CD14-positive monocyte (primary cell): Measurements from ENCODE around the gene PFDN1. TPM values are rescaled to one million over a fixed set of nuclear protein-coding genes. Genes with fewer than 3 reads are reported as not detected.

Experiments used
- DNase-seq, 3 donors: peaks; one replicate each; pipeline ENCODE4 v3.0.0-alpha.2; 2011 to 2022
- H2AFZ ChIP-seq: 2 replicates; pipeline ENCODE4 v1.6.0; 2012; ENCODE audit warnings: mild to moderate bottlenecking, low read depth, low read length, inconsistent platforms; ENCODE audit not compliant: insufficient read depth, poor library complexity, severe bottlenecking
- H3K27ac ChIP-seq, 2 donors: 1 replicate in 1 of 2; 2 replicates in 1 of 2; pipeline ENCODE4 v1.5.1; 2012 to 2013; ENCODE audit warnings: low read length in 2 of 2, control low read depth in 1 of 2, inconsistent platforms in 1 of 2, low read depth in 1 of 2, mild to moderate bottlenecking in 1 of 2
- H3K27me3 ChIP-seq, 2 donors: one replicate each; pipeline versions ENCODE4 v1.6.0 to v1.6.1; 2011 to 2013; ENCODE audit warnings: low read length in 2 of 2; ENCODE audit not compliant: control insufficient read depth in 2 of 2, insufficient read depth in 2 of 2
- H3K36me3 ChIP-seq, 2 donors: replicated peaks in 1 of 2; 1 replicate in 1 of 2; 2 replicates in 1 of 2; pipeline versions ENCODE4 v1.5.1 to v1.6.1; 2012 to 2013; ENCODE audit warnings: low read length in 2 of 2, control low read depth in 1 of 2, inconsistent platforms in 1 of 2, mild to moderate bottlenecking in 1 of 2; ENCODE audit not compliant: insufficient read depth in 2 of 2, control insufficient read depth in 1 of 2
- H3K4me1 ChIP-seq, 2 donors: 1 replicate in 1 of 2; 2 replicates in 1 of 2; pipeline versions ENCODE4 v1.5.1 to v1.6.1; 2012 to 2013; ENCODE audit warnings: low read length in 2 of 2, control low read depth in 1 of 2, inconsistent platforms in 1 of 2, mild to moderate bottlenecking in 1 of 2, moderate library complexity in 1 of 2; ENCODE audit not compliant: insufficient read depth in 2 of 2, control insufficient read depth in 1 of 2
- H3K4me2 ChIP-seq: replicated peaks from 2 replicates; pipeline ENCODE3; 2012; ENCODE audit warnings: low read length, moderate library complexity, mild to moderate bottlenecking; ENCODE audit not compliant: poor library complexity, severe bottlenecking; ENCODE audit errors: extremely low read depth
- H3K4me3 ChIP-seq, 3 experiments: fragments of 200-600 bp in 1 of 3; sonication (generic) in 1 of 3; replicated peaks in 1 of 3; 1 replicate in 2 of 3; 2 replicates in 1 of 3; pipeline ENCODE4 v1.5.1; 2011 to 2013; ENCODE audit warnings: low read length in 3 of 3, mild to moderate bottlenecking in 3 of 3, control low read depth in 2 of 3, low read depth in 2 of 3, inconsistent platforms in 1 of 3, moderate library complexity in 1 of 3
- H3K79me2 ChIP-seq: 2 replicates; pipeline ENCODE4 v1.6.0; 2012; ENCODE audit warnings: mild to moderate bottlenecking, control low read depth, inconsistent platforms, low read length, moderate library complexity; ENCODE audit not compliant: insufficient read depth
- H3K9ac ChIP-seq: 2 replicates; pipeline ENCODE4 v1.6.0; 2017; ENCODE audit warnings: low read length, mild to moderate bottlenecking; ENCODE audit not compliant: insufficient read depth, poor library complexity, severe bottlenecking
- H3K9me3 ChIP-seq, 2 donors: replicated peaks in 1 of 2; 1 replicate in 1 of 2; 2 replicates in 1 of 2; pipeline versions ENCODE4 v1.5.1 to v1.6.1; 2012 to 2013; ENCODE audit warnings: low read length in 2 of 2, control low read depth in 1 of 2; ENCODE audit not compliant: control insufficient read depth in 1 of 2, insufficient read depth in 1 of 2
- H4K20me1 ChIP-seq: 2 replicates; pipeline ENCODE4 v1.6.0; 2012; ENCODE audit warnings: mild to moderate bottlenecking, low read length, control low read depth, moderate library complexity; ENCODE audit not compliant: insufficient read depth
- H3K27ac Mint-ChIP-seq, 7 donors: one replicate each; pipeline ENCODE4 v1.8.0; 2020; ENCODE audit warnings: mild to moderate bottlenecking in 7 of 7, mixed read lengths in 7 of 7, moderate library complexity in 6 of 7, inconsistent platforms in 2 of 7
- H3K27me3 Mint-ChIP-seq, 3 donors: one replicate each; pipeline ENCODE4 v1.8.0; 2021 to 2022; ENCODE audit warnings: low read depth in 3 of 3, mild to moderate bottlenecking in 3 of 3, mixed read lengths in 3 of 3, moderate library complexity in 3 of 3, inconsistent platforms in 1 of 3
- H3K36me3 Mint-ChIP-seq, 2 donors: one replicate each; pipeline ENCODE4 v1.8.0; 2020; ENCODE audit warnings: mixed read lengths in 2 of 2, inconsistent platforms in 1 of 2, mild to moderate bottlenecking in 1 of 2
- H3K4me1 Mint-ChIP-seq: one replicate; pipeline ENCODE4 v1.8.0; 2020; ENCODE audit warnings: mild to moderate bottlenecking, mixed read lengths
- H3K4me3 Mint-ChIP-seq, 2 donors: one replicate each; pipeline ENCODE4 v1.8.0; 2020; ENCODE audit warnings: mild to moderate bottlenecking in 2 of 2, mixed read lengths in 2 of 2, moderate library complexity in 1 of 2
- H3K9me3 Mint-ChIP-seq, 7 donors: one replicate each; pipeline ENCODE4 v1.8.0; 2020 to 2022; ENCODE audit warnings: mixed read lengths in 7 of 7, mild to moderate bottlenecking in 6 of 7, moderate library complexity in 6 of 7, inconsistent platforms in 2 of 7
- WGBS: methylation state at CpG from one replicate; pipeline ENCODE4 v1.1.5; 2013; ENCODE audit warnings: missing lambda C conversion rate; ENCODE audit not compliant: insufficient coverage; 5-methylcytosine and 5-hydroxymethylcytosine counted together
- intact Hi-C, 2 donors: fragments of 100-400 bp; cut with micrococcal nuclease; formaldehyde crosslinking; loops; one replicate each; pipeline versions ENCODE4 v1.15.0 to v1.15.1; 2023
- polyA plus RNA-seq, 3 donors: library from polyadenylated mRNA; depleted of rRNA in 1 of 3; unstranded in 2 of 3; stranded (reverse) in 1 of 3; fragments of 300-500 nt in 2 of 3; fragments of >200 nt in 1 of 3; fragmentation: Illumina TruSeq in 2 of 3; gene quantifications; 1 replicate in 2 of 3; 2 replicates in 1 of 3; pipeline ENCODE4 v1.2.3, GENCODE V29; 2012 to 2021
- TF ChIP-seq, protein P1 (sequence below): fragments of 200-600 bp; IDR thresholded peaks from one replicate; pipeline ENCODE4 v1.8.0; 2022; ENCODE audit warnings: antibody characterized with exemption, mild to moderate bottlenecking

PFDN1 gene
- polyA plus RNA-seq, 3 donors: 44.7 to 105 (median 82.2) TPM

- H3K27ac Mint-ChIP-seq: peak overlapping the region in 4 of 7 donors; percentile 21 to 73 (median 64)
- H2AFZ ChIP-seq: no peak overlapping the region
- H3K79me2 ChIP-seq: no peaks in the 10 kb centered on the region
- no peaks in the 10 kb centered on the region for H3K9me3 ChIP-seq
- no peaks in the 10 kb centered on the region for H4K20me1 ChIP-seq
- intact Hi-C loops: no loop called here
- peak overlapping the region; percentile 17 for H3K4me2 ChIP-seq
- TF ChIP-seq, protein P1, sequence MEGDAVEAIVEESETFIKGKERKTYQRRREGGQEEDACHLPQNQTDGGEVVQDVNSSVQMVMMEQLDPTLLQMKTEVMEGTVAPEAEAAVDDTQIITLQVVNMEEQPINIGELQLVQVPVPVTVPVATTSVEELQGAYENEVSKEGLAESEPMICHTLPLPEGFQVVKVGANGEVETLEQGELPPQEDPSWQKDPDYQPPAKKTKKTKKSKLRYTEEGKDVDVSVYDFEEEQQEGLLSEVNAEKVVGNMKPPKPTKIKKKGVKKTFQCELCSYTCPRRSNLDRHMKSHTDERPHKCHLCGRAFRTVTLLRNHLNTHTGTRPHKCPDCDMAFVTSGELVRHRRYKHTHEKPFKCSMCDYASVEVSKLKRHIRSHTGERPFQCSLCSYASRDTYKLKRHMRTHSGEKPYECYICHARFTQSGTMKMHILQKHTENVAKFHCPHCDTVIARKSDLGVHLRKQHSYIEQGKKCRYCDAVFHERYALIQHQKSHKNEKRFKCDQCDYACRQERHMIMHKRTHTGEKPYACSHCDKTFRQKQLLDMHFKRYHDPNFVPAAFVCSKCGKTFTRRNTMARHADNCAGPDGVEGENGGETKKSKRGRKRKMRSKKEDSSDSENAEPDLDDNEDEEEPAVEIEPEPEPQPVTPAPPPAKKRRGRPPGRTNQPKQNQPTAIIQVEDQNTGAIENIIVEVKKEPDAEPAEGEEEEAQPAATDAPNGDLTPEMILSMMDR: no peak
- no peak overlapping the region for H3K4me3 Mint-ChIP-seq
- no peaks in the 10 kb centered on the region for H3K9me3 Mint-ChIP-seq
- DNase-seq: no peak
- H3K4me3 ChIP-seq: peak overlapping the region in 1 of 3 experiments; percentile 3
- H3K4me1 Mint-ChIP-seq: peaks cover 55% of the 10 kb centered on the region
- H3K27me3 Mint-ChIP-seq: peaks cover 0 to 1% (median 0%) of the 10 kb centered on the region in 3 donors
- peaks cover 7 to 12% of the 10 kb centered on the region in 2 donors for H3K36me3 Mint-ChIP-seq
- WGBS: no CpG with 5 or more reads among the region's 2 CpGs
- H3K27me3 ChIP-seq: no peaks in the 10 kb centered on the region
- peak overlapping the region in 1 of 2 donors; percentile 50 for H3K27ac ChIP-seq
- peaks cover 32 to 54% of the 10 kb centered on the region in 2 donors for H3K4me1 ChIP-seq
- no peak overlapping the region for H3K9ac ChIP-seq
- no peaks in the 10 kb centered on the region for H3K36me3 ChIP-seq
Observed at GRCh38 chr5:140197023-140197422, 105.9 kb downstream of the PFDN1 start.

GRCh38 chr5:140196115-140196814 is 106.6 kb downstream of the PFDN1 start:
- H3K9me3 Mint-ChIP-seq: no peaks in the 10 kb centered on the region
- Histone ChIP-seq H3K79me2 (no peaks in the 10 kb centered on the region), H3K36me3 (no peaks in the 10 kb centered on the region), H3K4me3 (peak overlapping the region in 1 of 3 experiments; percentile 3), H4K20me1 (no peaks in the 10 kb centered on the region), H3K4me1 (peaks cover 29 to 47% of the 10 kb centered on the region in 2 donors), H3K4me2 (peak overlapping the region; percentile 17), H3K9me3 (no peaks in the 10 kb centered on the region), H3K9ac (no peak overlapping the region), H3K27ac (peak overlapping the region in 1 of 2 donors; percentile 50), H3K27me3 (no peaks in the 10 kb centered on the region), H2AFZ (no peak overlapping the region)
- peak overlapping the region; percentile 50 to 83 (median 63) for H3K27ac Mint-ChIP-seq
- WGBS: no CpG with 5 or more reads among the region's 2 CpGs
- H3K4me1 Mint-ChIP-seq: peaks cover 50% of the 10 kb centered on the region
- intact Hi-C loops: no loop called here
- TF ChIP-seq, protein P1: no peak
- DNase-seq: peak in 2 of 3 donors; percentile 24 to 25
- peaks cover 0 to 1% (median 0%) of the 10 kb centered on the region in 3 donors for H3K27me3 Mint-ChIP-seq
- peaks cover 5 to 17% of the 10 kb centered on the region in 2 donors for H3K36me3 Mint-ChIP-seq
- no peak overlapping the region for H3K4me3 Mint-ChIP-seq

Other genes with a start within 250 kb of the PFDN1 start
- 1 to 10 TPM; 1.1 to 1.6 (median 1.2) TPM for gene PURA, start 189.0 kb downstream of the PFDN1 start, polyA plus RNA-seq
- gene IGIP, start 177.2 kb downstream of the PFDN1 start, polyA plus RNA-seq: under 1 TPM in 2 of 3 donors, not detected in 1; 0.08 to 0.75 TPM
- 10 to 100 TPM; 14.0 to 40.0 (median 36.7) TPM for gene CYSTM1, start 127.9 kb downstream of the PFDN1 start, polyA plus RNA-seq
- 100 to 1,000 TPM in 1 of 3 donors, 10 to 100 TPM in 2; 25.2 to 548 (median 31.6) TPM for gene HBEGF, start 43.5 kb upstream of the PFDN1 start, polyA plus RNA-seq
- gene SLC4A9, start 57.1 kb upstream of the PFDN1 start, polyA plus RNA-seq: under 1 TPM in 1 of 3 donors, not detected in 2; 0.28 TPM
- gene ANKHD1, start 98.7 kb upstream of the PFDN1 start, polyA plus RNA-seq: 100 to 1,000 TPM in 1 of 3 donors, 10 to 100 TPM in 2; 29.0 to 110 (median 43.6) TPM
- gene EIF4EBP3, start 244.6 kb upstream of the PFDN1 start, polyA plus RNA-seq: 10 to 100 TPM; 22.8 to 46.0 (median 41.9) TPM